T-helper 2 cell treated with Interferon-gamma antibody and Interleukin-4, amounts not matched to agents 5 μg/mL and 100 μg/mL, for 36 hours (primary cell): Measurements from ENCODE around the gene DNAH3.
"Not testable (repeated sequence)": the region's sequence is repeated elsewhere in the genome, so short reads cannot be mapped to it uniquely, and the experiment has no call there.

Experiments
- DNase-seq: peaks from one replicate; pipeline ENCODE4 v3.0.0; 2021; ENCODE audit warnings: low spot score
- H3K27ac Mint-ChIP-seq: one replicate; pipeline ENCODE4 v1.8.0; 2021; ENCODE audit warnings: mild to moderate bottlenecking, mixed read lengths
- H3K27me3 Mint-ChIP-seq: one replicate; pipeline ENCODE4 v1.8.0; 2021; ENCODE audit warnings: low read depth, mixed read lengths
- H3K36me3 Mint-ChIP-seq: one replicate; pipeline ENCODE4 v1.8.0; 2021; ENCODE audit warnings: low read depth, mixed read lengths
- H3K4me1 Mint-ChIP-seq: one replicate; pipeline ENCODE4 v1.8.0; 2021; ENCODE audit warnings: low read depth, mixed read lengths
- H3K4me3 Mint-ChIP-seq: one replicate; pipeline ENCODE4 v1.8.0; 2022; ENCODE audit warnings: mild to moderate bottlenecking, moderate library complexity, mixed read lengths
- H3K9me3 Mint-ChIP-seq: one replicate; pipeline ENCODE4 v1.8.0; 2021; ENCODE audit warnings: mixed read lengths

DNAH3 gene

DNA sequence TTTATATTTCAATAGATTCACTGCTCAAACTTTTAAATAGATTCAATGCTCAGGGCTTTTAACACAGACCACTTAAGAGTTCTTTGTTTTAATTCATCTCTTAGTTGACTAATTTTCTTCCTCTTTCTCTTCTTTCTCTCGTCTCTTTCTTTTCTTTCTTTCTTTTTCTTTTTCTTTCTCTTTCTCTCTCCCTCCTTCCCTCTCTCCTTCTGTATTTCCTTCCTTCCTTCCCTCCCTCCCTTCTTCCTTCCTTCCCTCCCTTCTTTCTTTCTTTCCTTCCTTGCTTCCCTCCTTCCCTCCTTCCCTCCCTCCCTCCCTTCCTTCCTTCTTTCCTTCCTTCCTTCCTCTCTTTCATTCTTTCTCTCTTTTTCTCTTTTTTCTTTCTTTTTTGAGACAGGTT lies 145.6 kb downstream of the DNAH3 start:
- peaks cover 19% of the 10 kb centered on the region for H3K27me3 Mint-ChIP-seq
- DNase-seq, result no peak
- no peaks in the 10 kb centered on the region for H3K4me1 Mint-ChIP-seq
- no peak overlapping the region for H3K27ac Mint-ChIP-seq
- H3K4me3 Mint-ChIP-seq, result no peak overlapping the region
- no peaks in the 10 kb centered on the region for H3K36me3 Mint-ChIP-seq
- H3K9me3 Mint-ChIP-seq, result no peaks in the 10 kb centered on the region

DNA sequence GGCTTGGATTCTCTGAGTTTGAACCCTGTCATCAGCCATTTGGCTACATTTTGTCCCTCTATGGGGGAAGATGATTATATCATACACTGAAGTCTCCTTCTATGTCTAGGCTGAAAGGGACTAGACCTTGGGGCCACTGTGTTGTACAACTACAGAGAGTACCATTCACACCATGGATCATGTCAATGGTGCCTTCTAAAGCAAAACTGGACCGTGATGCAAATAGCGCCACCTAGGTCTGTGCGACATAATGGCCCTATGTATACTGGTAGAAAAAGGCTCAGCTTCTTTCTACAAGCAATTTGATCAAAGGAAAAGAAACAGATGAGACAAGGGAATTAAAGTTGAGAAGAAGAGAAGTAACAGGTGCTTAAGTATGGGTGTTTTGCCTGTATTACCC lies 149.4 kb downstream of the DNAH3 start:
- DNase-seq, result no peak
- Mint-ChIP-seq H3K4me1 (no peaks in the 10 kb centered on the region), H3K27me3 (peaks cover 5% of the 10 kb centered on the region), H3K36me3 (no peaks in the 10 kb centered on the region), H3K9me3 (no peaks in the 10 kb centered on the region), H3K4me3 (no peak overlapping the region), H3K27ac (no peak overlapping the region)

- H3K4me3 Mint-ChIP-seq, result no peak overlapping the region
- no peak for DNase-seq
- no peak overlapping the region for H3K27ac Mint-ChIP-seq
- no peaks in the 10 kb centered on the region for H3K9me3 Mint-ChIP-seq
- no peaks in the 10 kb centered on the region for H3K4me1 Mint-ChIP-seq
- no peaks in the 10 kb centered on the region for H3K36me3 Mint-ChIP-seq
- H3K27me3 Mint-ChIP-seq, result no peaks in the 10 kb centered on the region
Observed at GRCh38 chr16:20997147-20997546, 153.5 kb downstream of the DNAH3 start.

DNA sequence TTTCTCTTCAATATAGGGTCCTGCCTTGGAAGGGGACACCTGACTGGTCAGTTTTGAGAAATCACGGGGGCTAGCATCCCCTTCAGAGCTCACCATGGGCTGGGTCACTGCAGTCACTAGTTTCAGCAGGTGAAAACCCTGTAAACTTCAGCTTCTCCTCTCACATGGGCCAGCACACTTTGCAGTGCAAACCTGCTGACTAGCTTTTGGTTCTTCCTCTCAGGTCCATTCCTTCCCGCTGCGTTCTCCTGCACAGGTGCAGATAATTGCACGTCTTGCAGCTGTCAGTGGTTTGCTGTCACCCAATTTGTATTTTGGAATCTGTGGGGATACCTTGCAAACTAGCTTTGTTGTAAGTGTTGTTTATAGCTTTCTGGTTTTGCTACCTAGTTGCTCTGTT lies 154.9 kb downstream of the DNAH3 start:
- H3K27me3 Mint-ChIP-seq, result peaks cover 3% of the 10 kb centered on the region
- no peaks in the 10 kb centered on the region for H3K9me3 Mint-ChIP-seq
- DNase-seq, result no peak
- no peaks in the 10 kb centered on the region for H3K4me1 Mint-ChIP-seq
- no peaks in the 10 kb centered on the region for H3K36me3 Mint-ChIP-seq
- no peak overlapping the region for H3K4me3 Mint-ChIP-seq
- H3K27ac Mint-ChIP-seq, result no peak overlapping the region

- not testable (repeated sequence) for H3K36me3 Mint-ChIP-seq, H3K4me1 Mint-ChIP-seq, H3K9me3 Mint-ChIP-seq, H3K27ac Mint-ChIP-seq, H3K4me3 Mint-ChIP-seq, H3K27me3 Mint-ChIP-seq, DNase-seq
Observed at GRCh38 chr16:20989496-20990070, 161.1 kb downstream of the DNAH3 start.

- Mint-ChIP-seq H3K4me1 (no peaks in the 10 kb centered on the region), H3K27me3 (peaks cover 10% of the 10 kb centered on the region), H3K9me3 (no peaks in the 10 kb centered on the region), H3K36me3 (no peaks in the 10 kb centered on the region), H3K27ac (no peak overlapping the region), H3K4me3 (no peak overlapping the region)
- DNase-seq, result no peak
Observed at GRCh38 chr16:20987049-20987448, 163.6 kb downstream of the DNAH3 start.

DNA sequence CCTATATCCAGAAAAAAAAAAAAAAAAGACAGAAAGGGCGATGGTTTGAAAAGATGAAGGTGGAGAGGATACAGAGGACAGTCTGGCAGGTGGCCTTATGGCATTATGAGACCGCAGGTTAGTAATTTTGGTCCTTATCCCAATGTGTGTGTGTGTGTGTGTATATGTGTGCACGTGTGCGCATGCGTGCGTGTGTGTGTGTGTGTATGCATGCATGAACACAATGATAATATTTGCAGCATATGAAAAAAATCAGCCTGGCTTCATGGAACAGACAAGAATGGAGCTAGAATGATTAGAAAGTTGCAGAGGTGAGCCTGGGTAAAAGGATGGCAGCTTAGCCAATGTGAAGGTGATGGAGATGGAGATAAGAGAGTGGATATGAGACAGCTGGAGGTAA lies 166.6 kb downstream of the DNAH3 start:
- no peaks in the 10 kb centered on the region for H3K9me3 Mint-ChIP-seq
- H3K4me1 Mint-ChIP-seq, result no peaks in the 10 kb centered on the region
- no peak for DNase-seq
- H3K4me3 Mint-ChIP-seq, result no peak overlapping the region
- H3K27me3 Mint-ChIP-seq, result peaks cover 7% of the 10 kb centered on the region
- H3K36me3 Mint-ChIP-seq, result no peaks in the 10 kb centered on the region
- H3K27ac Mint-ChIP-seq, result no peak overlapping the region

GRCh38 chr16:20976576-20976975 lies 174.1 kb downstream of the DNAH3 start:
- peaks cover 6% of the 10 kb centered on the region for H3K27me3 Mint-ChIP-seq
- H3K9me3 Mint-ChIP-seq, result no peaks in the 10 kb centered on the region
- H3K4me1 Mint-ChIP-seq, result no peaks in the 10 kb centered on the region
- no peak overlapping the region for H3K4me3 Mint-ChIP-seq
- no peak for DNase-seq
- no peak overlapping the region for H3K27ac Mint-ChIP-seq
- H3K36me3 Mint-ChIP-seq, result no peaks in the 10 kb centered on the region

DNA sequence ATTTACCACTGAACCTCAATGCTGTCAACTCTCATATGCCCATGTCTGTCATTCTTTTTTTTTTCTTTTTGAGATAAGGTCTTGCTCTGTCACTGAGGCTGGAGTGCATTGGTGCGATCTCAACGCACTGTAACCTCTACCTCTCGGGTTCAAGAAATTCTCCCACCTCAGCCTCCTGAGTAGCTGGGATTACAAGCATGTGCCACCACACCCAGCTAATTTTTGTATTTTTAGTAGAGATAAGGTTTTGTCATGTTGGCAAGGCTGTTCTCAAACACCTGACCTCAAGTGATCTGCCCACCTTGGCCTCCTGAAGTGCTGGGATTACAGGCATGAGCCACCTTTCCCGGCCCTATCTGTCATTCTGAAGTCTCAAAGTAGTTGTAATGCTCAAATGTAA lies 177.4 kb downstream of the DNAH3 start:
- not testable (repeated sequence) for H3K9me3 Mint-ChIP-seq, H3K27me3 Mint-ChIP-seq, H3K4me3 Mint-ChIP-seq, H3K4me1 Mint-ChIP-seq, DNase-seq, H3K27ac Mint-ChIP-seq, H3K36me3 Mint-ChIP-seq

DNA sequence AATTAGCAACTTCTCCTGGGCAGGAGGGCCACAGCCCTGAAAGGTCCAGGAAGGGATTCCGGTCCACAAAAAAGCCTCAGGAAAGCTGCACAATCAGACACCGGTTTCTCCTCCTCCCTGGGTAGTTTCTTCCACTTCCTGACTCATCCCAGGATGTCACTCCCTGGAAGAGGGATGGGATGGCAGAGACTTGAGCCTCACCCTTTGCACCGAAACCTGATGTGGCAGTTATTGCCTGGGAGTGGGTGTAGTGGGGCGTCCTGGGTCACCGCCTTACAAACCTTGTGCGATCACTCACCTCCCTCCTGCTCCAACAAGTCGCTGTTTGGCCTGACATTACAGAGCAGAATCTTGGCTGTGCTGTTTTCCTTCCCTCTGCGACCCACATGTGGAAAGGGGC lies 179.2 kb downstream of the DNAH3 start:
- no peaks in the 10 kb centered on the region for H3K36me3 Mint-ChIP-seq
- H3K9me3 Mint-ChIP-seq, result no peaks in the 10 kb centered on the region
- DNase-seq, result no peak
- H3K27me3 Mint-ChIP-seq, result peaks cover 6% of the 10 kb centered on the region
- no peak overlapping the region for H3K27ac Mint-ChIP-seq
- H3K4me1 Mint-ChIP-seq, result peaks cover 2% of the 10 kb centered on the region
- H3K4me3 Mint-ChIP-seq, result no peak overlapping the region

DNA sequence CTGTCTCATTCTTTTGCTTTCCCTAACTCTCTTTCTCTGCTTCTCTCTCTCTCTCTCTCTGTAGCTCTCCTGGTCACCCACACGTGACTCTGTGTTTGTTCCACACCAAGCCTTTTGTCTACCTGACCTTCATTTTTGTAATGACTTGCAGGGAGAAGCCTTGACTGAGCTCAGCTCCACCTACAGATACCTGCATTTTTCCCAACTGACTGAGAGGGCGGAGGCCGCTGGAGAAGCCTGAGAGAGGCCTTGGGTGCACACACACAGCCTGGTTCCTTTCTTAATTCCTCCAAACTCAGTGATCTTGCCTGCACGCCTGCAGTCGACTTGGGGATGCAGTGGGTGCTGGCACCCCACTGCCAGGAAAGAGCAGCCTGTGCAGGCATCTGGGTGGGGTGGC lies 181.3 kb downstream of the DNAH3 start:
- Mint-ChIP-seq H3K4me3 (no peak overlapping the region), H3K27me3 (no peaks in the 10 kb centered on the region), H3K27ac (no peak overlapping the region), H3K4me1 (peaks cover 2% of the 10 kb centered on the region), H3K9me3 (no peaks in the 10 kb centered on the region), H3K36me3 (no peaks in the 10 kb centered on the region)
- DNase-seq, result no peak

GRCh38 chr16:20968765-20969164 lies 181.9 kb downstream of the DNAH3 start:
- no peak for DNase-seq
- H3K4me1 Mint-ChIP-seq, result peaks cover 2% of the 10 kb centered on the region
- no peak overlapping the region for H3K4me3 Mint-ChIP-seq
- H3K36me3 Mint-ChIP-seq, result no peaks in the 10 kb centered on the region
- H3K27ac Mint-ChIP-seq, result no peak overlapping the region
- no peaks in the 10 kb centered on the region for H3K9me3 Mint-ChIP-seq
- H3K27me3 Mint-ChIP-seq, result no peaks in the 10 kb centered on the region

- Mint-ChIP-seq H3K27ac (no peak overlapping the region), H3K4me1 (no peaks in the 10 kb centered on the region), H3K27me3 (peaks cover 6% of the 10 kb centered on the region), H3K36me3 (no peaks in the 10 kb centered on the region), H3K9me3 (no peaks in the 10 kb centered on the region), H3K4me3 (no peak overlapping the region)
- DNase-seq, result no peak
Observed at GRCh38 chr16:20960899-20961298, 189.7 kb downstream of the DNAH3 start.

DNA sequence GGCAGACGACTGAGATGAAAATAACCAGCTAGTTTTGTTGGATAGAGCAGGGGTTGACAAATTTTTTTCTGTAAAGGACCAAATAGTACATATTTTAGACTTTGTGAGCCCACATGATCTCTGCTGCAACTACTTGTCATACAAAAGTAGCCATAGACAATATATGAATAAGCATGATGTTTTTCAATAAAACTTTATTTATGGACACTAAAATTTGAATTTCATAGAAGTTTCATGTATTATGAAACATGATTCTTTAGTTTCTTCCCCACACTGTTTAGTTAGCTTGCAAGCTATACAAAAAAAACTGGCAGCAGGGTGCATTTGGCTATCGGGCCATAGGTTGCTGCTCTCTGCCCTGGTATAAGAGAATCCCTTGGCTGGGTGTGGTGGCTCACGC lies 193.5 kb downstream of the DNAH3 start:
- Mint-ChIP-seq H3K4me3 (no peak overlapping the region), H3K4me1 (no peaks in the 10 kb centered on the region), H3K36me3 (no peaks in the 10 kb centered on the region), H3K27me3 (peaks cover 12% of the 10 kb centered on the region), H3K27ac (no peak overlapping the region), H3K9me3 (no peaks in the 10 kb centered on the region)
- no peak for DNase-seq

GRCh38 chr16:20956319-20956718 lies 194.3 kb downstream of the DNAH3 start:
- H3K9me3 Mint-ChIP-seq, result no peaks in the 10 kb centered on the region
- no peak overlapping the region for H3K27ac Mint-ChIP-seq
- no peaks in the 10 kb centered on the region for H3K36me3 Mint-ChIP-seq
- no peak overlapping the region for H3K4me3 Mint-ChIP-seq
- H3K4me1 Mint-ChIP-seq, result no peaks in the 10 kb centered on the region
- peaks cover 13% of the 10 kb centered on the region for H3K27me3 Mint-ChIP-seq
- DNase-seq, result no peak
